GF-D8 (cell line): ENCODE results near the gene IQGAP2.

Experiments used
- DNase-seq: peaks from one replicate; lab custom pipeline; 2025; lab: John Stamatoyannopoulos, UW

The IQGAP2 gene

GRCh38 chr5:76690704-76691466 is 287.8 kb downstream of the IQGAP2 start:
- no peak for DNase-seq

- DNase-seq, result no peak
Measured at GRCh38 chr5:76691467-76692273, 288.6 kb downstream of the IQGAP2 start.

- DNase-seq, result no peak
Measured at GRCh38 chr5:76692274-76692540, 289.1 kb downstream of the IQGAP2 start.

- no peak for DNase-seq
Measured at GRCh38 chr5:76692651-76693050, 289.6 kb downstream of the IQGAP2 start.

- no peak for DNase-seq
Measured at GRCh38 chr5:76693141-76693540, 290.1 kb downstream of the IQGAP2 start.

GRCh38 chr5:76694317-76694716 is 291.2 kb downstream of the IQGAP2 start:
- DNase-seq, result no peak

GRCh38 chr5:76695346-76695745 is 292.3 kb downstream of the IQGAP2 start:
- no peak for DNase-seq

GRCh38 chr5:76696251-76696650 is 293.2 kb downstream of the IQGAP2 start:
- no peak for DNase-seq

GRCh38 chr5:76697670-76698069 is 294.6 kb downstream of the IQGAP2 start:
- no peak for DNase-seq

- DNase-seq, result no peak
Measured at GRCh38 chr5:76700571-76700970, 297.5 kb downstream of the IQGAP2 start.

GRCh38 chr5:76701298-76701697 is 298.2 kb downstream of the IQGAP2 start:
- DNase-seq, result no peak

- no peak for DNase-seq
Measured at GRCh38 chr5:76703707-76704106, 300.6 kb downstream of the IQGAP2 start.

- no peak for DNase-seq
Measured at GRCh38 chr5:76704131-76704663, 301.1 kb downstream of the IQGAP2 start.

- DNase-seq, result no peak
Measured at GRCh38 chr5:76705574-76705973, 302.5 kb downstream of the IQGAP2 start.

- DNase-seq, result no peak
Measured at GRCh38 chr5:76709762-76710161, 306.7 kb downstream of the IQGAP2 start.

GRCh38 chr5:76710991-76711390 is 307.9 kb downstream of the IQGAP2 start:
- DNase-seq, result no peak

GRCh38 chr5:76714751-76715485 is 311.8 kb downstream of the IQGAP2 start:
- no peak for DNase-seq

- DNase-seq, result no peak
Measured at GRCh38 chr5:76715486-76715735, 312.3 kb downstream of the IQGAP2 start.

GRCh38 chr5:76715736-76716455 is 312.8 kb downstream of the IQGAP2 start, which contains the start of gene F2R:
Gene F2R, plus strand, starts transcription at chr5:76716126. Its CDS starts 182 bp downstream, at chr5:76716308.
- DNase-seq, result no peak

GRCh38 chr5:76716456-76717157 is 313.5 kb downstream of the IQGAP2 start:
- no peak for DNase-seq
